GM18517 (cell line): ENCODE measurements around the gene PRICKLE1.
"Not testable (repeated sequence)": the region's sequence is repeated elsewhere in the genome, so short reads cannot be mapped to it uniquely, and the experiment has no call there.

Experiments
- ATAC-seq: cut with Tn5 transposase; IDR thresholded peaks from one replicate; pipeline ENCODE4 v1.9.1; 2021; ENCODE audit warnings: mild to moderate bottlenecking, moderate library complexity; ENCODE audit not compliant: unreplicated experiment

PRICKLE1 gene

DNA sequence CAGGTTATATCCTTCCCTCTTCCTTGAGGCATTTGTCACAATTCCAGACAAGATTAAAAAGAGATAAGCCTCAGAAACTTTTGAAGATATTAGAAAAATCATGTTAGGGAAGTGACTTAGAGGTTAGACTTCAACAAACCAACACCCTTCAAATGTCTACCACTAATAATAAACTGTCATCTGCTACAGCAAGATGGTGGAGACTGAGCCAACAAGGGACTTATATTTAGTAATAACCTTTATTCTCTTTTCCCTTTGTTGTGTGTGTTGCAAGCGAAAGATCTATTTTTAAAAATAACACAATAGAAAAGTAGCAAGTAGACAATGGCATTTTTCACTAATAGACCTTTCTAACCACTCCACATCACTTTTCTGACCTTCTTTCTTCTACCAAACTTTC lies 28.6 kb downstream of the PRICKLE1 start:
- no peak for ATAC-seq

DNA sequence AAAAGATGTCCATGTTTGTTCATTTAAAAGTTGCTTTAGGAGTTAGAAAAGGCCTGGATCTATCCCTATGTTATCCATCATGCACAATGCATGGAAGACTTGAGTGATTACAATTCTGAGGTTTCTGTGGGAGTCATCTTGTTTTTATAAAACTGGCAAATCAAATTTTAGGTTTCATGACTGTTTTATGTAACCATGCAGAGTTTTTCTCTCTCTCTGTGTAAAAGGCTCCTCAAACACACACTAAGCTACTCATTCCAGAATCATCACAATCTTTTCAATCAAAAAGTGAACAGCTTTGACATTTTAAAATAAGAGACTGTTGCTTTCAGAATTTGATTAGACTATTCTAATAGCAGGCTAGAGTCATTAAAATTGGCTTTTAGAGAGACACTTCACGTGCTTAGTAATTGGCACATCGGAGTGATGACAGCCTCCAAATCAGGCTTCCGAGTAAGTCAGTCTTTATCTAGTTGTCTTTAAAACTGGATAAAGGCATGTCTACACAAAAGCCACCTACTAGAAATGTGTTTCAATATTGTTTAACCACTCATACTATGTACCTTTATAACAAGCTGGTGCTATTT lies 31.9 kb downstream of the PRICKLE1 start:
- no peak for ATAC-seq

DNA sequence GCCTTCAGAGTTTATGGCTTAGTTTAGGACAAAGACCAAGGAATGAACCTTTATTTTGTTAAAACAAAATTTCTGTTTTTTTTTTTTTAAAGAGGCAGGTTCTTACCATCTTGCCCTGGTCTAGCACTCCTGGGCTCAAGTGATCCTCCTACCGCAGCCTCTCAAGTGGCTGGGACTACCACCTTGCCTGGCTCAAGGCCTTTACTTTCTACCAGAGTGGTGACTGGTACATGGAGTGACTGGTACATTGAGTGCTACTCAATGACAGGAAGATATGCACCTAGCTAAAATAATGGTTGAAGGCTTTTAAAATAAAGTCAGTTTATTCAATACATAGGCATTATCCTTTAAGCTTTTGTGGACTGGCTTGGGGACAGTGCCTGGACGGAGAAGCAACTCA lies 32.6 kb downstream of the PRICKLE1 start:
- ATAC-seq = no peak

DNA sequence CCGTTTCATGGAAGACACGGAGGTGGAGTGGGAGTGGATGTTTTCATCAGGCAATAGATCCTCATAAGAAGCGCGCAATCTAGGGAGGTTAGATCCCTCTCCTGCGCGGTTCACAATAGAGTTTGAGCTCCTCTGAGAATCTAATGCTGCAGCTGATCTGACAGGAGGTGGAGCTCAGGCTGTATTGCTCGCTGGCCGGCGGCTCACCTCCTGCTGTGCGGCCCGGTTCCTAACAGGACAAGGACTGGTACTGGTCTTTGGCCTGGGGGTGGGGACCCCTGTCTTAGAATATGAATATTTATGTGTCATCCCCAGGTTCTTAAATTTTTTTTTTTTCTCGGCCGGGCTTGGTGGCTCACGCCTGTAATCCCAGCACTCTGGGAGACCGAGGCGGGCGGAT lies 36.7 kb downstream of the PRICKLE1 start:
- ATAC-seq = no peak

DNA sequence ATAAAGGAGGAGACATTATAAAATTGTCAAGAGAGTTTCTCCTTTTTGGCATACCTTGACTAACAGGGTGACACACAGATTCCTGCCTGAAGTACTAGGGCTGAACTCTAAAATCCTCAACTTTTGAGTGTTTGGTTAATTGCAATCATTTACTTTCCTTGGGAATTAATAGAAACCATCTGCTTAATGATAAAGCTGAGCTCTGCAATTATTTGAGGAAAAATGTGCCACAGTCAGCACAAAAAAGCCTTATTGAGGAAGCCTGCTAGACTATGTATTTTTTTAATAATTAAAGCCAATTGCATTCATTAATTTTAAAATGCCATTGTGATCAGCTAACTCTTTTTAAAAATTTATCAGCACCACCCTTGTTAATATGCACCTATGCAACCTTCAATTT lies 38.7 kb downstream of the PRICKLE1 start:
- ATAC-seq = no peak

DNA sequence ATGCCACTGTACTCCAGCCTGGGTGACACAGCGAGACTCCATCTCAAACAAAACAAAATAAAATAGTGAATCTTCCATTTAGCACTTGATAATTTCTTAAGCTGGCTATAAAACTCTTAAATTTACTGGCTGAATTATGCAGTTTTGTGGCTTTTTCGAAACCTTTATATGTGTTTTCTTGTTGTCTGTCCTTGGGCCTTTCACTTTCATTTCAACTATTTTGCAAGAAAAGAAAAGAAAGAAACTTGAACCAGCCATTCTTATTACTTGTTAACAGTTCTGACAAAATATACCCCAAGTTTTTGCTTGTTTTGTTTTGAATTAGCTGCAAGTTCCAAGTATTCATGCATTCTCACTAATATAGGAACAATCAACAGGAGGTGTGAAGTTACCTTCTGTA lies 42.8 kb downstream of the PRICKLE1 start:
- ATAC-seq = no peak

DNA sequence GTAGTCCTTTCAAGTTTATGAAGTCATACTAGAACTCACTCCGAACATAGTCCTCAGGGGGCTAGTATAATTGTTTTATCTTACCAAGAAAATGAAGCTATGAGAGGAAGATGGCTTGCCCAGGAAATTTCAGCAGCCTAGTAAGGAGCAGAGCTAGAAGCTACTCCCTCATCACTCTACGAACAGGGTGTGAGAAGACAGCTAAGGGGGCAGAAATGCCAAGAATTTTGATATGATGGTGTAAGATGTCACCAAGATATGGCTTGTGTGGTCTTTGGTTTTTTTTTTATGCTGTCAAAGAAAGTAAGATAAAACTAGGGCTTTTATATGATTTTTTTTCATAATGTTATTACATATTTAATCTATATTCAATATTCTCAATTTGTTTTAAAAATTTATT lies 47.6 kb downstream of the PRICKLE1 start:
- no peak for ATAC-seq

DNA sequence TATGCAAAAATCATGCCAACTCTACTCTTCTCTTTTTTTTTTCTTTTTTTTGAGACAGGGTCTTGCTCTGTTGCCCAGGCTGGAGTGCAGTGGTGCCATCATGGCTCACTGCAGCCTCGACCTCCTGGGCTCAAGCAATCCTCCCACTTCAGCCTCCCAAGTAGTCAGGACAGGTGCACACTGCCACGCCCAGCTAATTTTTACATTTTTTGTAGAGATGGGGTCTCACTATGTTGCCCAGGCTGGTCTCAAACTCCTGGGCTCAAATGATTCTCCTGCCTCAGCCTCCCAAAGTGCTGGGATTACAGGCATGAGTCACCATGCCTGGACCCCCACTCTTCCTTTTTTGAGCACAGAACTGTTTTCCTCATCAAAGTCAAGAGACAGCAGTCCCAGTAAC lies 48.2 kb downstream of the PRICKLE1 start:
- ATAC-seq = not testable (repeated sequence)

DNA sequence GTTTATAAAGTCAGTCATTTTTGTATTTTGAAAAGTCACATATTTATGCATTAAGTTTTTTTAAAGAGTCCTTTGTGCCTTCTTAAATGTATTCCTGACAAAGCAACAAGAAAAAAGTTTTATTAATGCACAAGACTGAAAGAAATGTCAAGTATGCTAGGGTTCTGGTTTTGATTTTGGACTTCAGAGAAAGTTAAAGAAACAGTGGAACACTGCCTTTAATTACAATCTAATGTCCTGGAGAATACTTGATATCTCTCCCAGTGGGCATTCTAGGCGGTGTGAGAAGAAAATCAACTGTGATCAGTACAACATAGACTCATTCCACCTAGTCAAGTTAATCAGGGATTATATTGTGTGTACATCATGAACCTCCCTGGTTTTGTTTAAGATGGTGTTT lies 49.9 kb downstream of the PRICKLE1 start:
- no peak for ATAC-seq

DNA sequence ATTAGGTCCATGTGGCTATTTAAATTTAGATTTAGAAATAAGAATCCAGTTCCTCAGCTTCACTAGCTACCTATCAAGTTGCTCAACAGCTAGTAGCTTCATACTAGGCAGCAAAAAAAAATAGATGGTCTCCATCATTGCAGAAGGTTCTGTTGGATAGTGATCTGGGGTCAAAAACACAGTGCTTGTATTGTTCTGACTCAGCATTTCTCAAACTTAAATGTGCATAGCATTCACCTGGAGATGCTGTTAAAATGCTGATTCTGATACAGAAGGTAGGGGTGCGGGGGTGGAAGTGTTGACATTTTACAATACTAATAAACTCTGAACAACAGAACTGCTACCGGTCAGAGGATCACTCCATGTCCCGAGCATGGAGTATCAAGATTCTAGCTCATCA lies 51.3 kb downstream of the PRICKLE1 start:
- ATAC-seq = no peak

DNA sequence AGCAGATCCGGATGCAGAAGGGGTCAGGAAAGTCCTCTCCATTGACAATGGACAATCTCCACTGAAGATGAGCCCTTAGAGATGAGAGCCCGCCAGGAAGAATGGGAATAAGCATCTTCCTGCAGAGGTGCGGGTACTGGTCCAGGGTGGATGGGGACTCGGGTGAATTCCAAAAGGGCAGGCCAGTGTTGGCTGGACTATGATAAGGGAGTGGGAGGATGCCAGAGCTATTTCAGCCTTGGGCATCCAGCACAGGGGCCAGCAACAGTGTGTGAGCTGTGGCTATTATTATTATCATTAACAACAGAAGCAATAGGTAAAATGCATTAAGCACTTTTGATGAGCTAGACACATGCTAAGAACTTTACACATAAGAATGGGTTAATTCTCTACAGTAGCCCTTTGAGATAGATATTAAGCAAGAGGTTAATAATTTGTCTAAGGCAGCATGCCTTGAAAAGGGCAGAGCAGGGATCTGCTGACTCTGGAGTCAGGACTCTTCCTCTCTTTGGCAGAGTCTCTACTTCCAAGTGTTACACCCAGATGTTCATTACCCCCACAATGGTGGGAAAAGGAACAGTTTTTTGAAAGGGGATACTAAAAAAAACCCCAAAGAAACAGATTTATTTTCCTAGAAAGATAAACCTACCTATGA lies 55.2 kb downstream of the PRICKLE1 start:
- no peak for ATAC-seq

DNA sequence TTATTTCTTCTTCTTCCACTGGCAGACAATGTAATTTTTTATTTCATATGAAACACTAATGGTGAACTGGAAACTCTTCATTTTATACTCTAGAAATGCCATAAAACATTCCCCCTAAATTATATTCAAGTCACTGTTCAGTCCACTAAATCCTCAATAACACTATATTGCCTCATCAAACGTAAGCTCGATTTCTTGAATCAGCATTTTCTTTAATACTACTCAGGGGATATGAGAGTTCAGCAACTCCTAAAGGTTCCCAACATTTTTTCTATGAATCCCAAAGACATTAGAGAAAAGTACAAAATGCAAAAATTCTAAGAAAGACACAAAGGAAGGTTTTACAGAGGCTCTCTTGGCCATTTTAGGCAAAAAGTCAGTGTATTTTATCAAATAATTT lies 59.3 kb downstream of the PRICKLE1 start:
- no peak for ATAC-seq

DNA sequence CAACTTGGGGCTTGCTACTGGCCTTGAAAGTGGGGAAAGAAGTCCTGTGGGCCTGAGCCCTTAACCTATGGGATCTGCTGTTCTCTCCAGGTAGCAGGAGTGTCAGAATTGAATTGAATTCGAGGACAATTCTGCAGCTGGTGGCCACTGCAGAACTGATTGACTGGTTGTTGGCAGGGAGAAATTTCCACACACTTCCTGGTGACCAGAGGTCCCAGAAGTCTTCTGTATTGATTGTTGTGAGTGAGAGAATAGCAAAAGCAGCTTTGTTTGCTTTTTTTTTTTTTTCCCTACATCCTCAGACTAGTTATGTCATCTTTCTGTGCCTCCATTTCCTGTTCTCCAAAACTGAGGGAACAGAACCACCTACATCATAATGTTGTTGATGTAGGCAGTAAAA lies 64.1 kb downstream of the PRICKLE1 start:
- ATAC-seq = no peak

DNA sequence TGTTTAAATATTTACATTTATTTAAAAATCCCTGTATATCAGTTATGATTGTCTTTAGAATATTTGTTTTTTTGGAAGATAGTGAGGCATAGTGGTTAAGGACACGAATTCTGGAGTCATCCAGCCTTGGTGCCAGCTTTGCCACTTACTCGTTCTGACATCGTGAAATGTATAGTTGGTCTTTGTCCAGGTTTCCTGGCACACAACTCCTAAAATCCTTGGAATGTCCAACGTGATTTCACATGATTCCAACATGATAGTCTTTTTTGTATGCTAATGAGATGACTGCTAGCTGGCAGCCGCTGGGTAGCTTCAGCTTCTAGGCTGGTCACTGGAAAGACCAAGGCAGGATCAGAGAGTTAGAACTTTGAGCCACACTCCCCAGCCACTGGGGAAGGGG lies 64.8 kb downstream of the PRICKLE1 start:
- no peak for ATAC-seq

DNA sequence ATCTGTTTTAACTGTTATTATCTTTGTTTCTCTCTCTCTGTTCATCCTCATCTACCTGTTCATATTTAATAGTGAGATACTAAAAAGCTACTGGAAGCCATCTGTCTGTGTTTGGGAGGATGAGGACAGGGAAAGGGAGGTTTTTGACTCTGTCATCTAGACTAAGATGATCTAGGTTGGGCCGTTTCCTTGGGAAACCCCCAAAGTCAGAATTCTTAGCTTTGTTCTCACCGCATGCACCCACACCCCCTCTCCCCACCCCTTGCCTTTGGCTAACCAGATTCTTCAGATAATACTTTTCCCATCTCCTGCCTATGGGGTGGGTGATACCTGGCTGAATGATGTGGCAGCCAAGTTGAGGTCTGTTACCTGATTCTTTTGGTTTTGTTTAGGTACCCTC lies 73.0 kb downstream of the PRICKLE1 start:
- ATAC-seq = no peak

DNA sequence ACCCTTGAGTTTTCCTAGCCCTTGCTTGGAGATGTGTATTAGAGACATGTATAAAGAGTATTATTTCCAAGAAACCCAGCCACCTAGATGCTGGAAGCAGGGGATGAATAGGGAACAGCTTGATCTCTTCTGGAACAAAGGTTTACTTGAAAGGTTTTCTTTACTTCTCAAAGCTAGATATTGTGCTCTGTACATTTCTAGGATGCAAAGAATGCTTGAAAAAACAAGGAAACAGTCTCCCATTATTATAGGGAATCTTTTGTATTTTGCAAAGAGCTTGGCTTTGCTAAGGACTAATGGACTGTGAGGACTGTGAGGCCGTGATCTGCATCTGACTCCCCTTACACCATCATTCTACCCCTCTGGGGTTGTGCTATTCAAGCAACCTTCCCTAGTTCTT lies 77.9 kb downstream of the PRICKLE1 start:
- no peak for ATAC-seq

DNA sequence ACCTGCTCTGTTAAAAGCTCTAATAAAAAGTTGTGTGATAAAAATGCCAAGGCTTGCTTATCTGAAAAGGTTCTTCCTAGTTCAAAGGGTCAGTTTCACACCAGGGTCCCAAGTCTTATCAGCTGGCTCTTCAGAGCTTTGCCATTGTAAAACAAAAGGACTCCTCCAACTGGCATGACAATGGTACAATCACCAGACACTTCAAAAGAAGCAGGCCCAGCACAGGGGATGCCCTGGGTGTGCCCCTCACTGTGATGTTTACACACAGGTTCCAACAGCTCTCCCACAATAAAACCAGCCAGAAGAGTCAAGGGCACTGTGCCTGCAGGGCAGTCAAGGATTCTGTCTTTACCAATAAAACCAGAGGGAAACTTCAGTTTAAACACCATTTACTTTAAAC lies 78.7 kb downstream of the PRICKLE1 start:
- no peak for ATAC-seq

DNA sequence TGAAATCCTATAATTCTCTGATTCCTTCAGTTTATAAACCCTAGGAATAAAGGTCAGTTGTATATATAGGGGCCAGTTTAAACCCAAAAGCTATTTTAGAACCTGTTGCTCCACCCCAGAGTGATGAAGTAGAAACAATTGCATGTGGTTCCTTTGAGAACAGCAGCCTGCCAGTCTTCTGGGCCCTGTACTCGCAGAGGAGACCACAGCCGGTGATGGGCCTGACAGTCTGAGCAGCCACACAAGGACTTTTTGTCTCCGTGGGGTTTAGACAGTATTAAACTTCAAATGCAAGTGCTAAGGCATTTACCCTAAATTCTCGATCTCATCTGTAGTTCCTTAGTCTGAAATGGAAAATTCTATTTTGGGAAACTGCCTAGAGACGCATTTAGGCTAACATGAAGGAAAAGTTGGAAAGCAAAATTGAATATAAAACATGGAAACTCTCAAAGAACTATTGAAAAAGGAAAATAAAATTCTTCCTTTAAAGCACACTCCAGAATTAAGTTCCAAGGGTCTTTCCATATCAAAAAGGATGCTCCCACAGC lies 80.6 kb downstream of the PRICKLE1 start:
- no peak for ATAC-seq

DNA sequence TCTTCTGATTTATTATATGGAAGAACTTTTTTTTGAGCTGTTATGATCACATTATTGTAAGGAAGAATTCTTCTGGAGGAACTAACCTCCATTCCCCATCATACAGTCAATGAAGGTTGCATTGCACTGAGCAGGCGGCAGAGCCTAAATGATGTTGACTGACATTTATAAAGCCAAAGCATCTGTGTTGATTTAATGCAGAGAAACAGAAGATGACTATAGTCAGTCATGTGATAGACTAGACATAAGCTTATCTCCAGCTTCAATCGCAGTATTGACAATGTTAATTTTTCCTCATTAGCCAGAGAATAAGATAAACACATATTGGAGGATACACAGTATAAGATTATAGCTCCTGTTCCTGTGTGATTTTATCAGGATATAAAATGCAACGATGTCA lies 82.0 kb downstream of the PRICKLE1 start:
- ATAC-seq = no peak

DNA sequence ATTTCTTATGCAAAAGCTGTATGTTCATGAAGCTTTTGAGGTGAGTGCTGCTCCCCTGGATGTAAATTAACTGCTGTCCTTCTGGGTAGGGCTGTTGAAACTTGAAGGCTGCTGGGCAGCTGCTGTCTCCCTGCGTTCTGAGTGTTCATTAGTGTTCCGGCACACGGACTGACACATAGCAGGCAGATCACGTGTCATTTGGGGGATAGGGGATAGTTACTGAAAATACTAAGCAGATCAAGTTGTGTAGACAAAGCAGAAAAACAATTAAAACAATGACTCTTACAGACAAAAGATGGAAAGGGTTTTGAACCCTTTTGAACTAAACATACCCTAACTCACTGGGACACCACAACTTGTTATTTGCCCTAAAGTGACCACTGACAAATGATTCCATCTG lies 82.5 kb downstream of the PRICKLE1 start:
- no peak for ATAC-seq

DNA sequence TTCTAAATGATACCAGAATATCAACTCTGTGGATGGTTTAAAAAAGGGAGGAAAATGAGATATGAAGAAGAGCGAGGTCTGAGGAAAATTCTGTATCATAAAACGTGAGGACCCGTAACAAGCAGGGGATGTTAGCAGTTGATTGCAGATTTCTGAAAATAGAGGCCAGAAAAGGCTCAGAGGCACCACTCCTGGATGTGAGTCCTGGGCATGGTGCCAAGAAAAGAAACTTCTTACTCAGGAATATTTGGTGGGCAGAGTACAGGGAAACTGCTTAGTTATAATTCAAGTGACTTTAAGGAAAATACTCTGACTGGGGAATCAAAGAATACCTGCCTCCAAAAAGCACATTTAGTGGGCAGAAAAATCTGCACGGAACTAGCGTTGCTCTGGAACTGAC lies 85.5 kb downstream of the PRICKLE1 start:
- no peak for ATAC-seq

DNA sequence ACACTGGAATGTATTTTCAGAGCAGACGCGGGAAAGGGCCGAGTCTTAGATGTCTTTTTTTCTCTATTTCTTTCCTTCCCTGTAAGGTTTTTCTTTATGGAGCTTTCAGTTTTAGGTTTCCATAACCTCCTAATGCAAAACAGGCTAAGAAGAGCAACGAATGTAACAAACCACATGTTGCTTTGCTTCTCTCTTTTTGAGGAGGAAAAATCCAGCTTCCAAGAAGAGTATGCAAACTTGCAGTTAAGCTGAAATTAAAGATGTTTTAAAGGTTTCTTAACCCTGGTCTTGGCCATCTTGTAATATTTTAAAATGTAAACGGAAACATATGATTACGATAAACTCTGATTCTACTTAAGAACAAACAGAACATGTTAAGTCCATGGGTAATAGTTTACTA lies 86.9 kb downstream of the PRICKLE1 start:
- ATAC-seq = no peak
